Neural cell (in vitro differentiated cells): Measurements from ENCODE around the gene WDFY3. TPM values are rescaled to one million over a fixed set of nuclear protein-coding genes. Genes with fewer than 3 reads are reported as not detected.

Source experiments
- H2AFZ ChIP-seq: fragments of 200-600, 300-800 bp; sonication (generic), shearing (Covaris generic); 2 replicates; pipeline ENCODE4 v1.6.0; 2014; ENCODE audit warnings: low read depth, mild to moderate bottlenecking, antibody characterized with exemption, low read length, moderate library complexity
- H3F3A ChIP-seq: fragments of 200-600 bp; shearing (Covaris generic); 2 replicates; pipeline ENCODE4 v1.6.1; 2016; ENCODE audit warnings: mild to moderate bottlenecking, moderate library complexity, mixed read lengths, antibody characterized with exemption, low read length; ENCODE audit not compliant: insufficient read depth, poor library complexity, severe bottlenecking
- H3K27ac ChIP-seq: fragments of 200-600, 300-800 bp; sonication (generic), shearing (Covaris generic); 2 replicates; pipeline ENCODE4 v1.5.1; 2014; ENCODE audit warnings: mild to moderate bottlenecking, low read length, moderate library complexity
- H3K27me3 ChIP-seq: fragments of 300-800, 200-600 bp; sonication (generic), shearing (Covaris generic); 2 replicates; pipeline ENCODE4 v1.6.0; 2014; ENCODE audit warnings: mild to moderate bottlenecking, low read depth, low read length, moderate library complexity; ENCODE audit not compliant: insufficient read depth
- H3K36me3 ChIP-seq: fragments of 300-800, 200-600 bp; sonication (generic), shearing (Covaris generic); 2 replicates; pipeline ENCODE4 v1.5.1; 2014; ENCODE audit warnings: mild to moderate bottlenecking, antibody characterized with exemption, low read length, moderate library complexity; ENCODE audit not compliant: insufficient read depth
- H3K4me2 ChIP-seq: fragments of 300-800, 200-600 bp; sonication (generic), shearing (Covaris generic); 2 replicates; pipeline ENCODE4 v1.6.0; 2014; ENCODE audit warnings: mild to moderate bottlenecking, low read length
- H3K4me3 ChIP-seq: fragments of 300-800, 200-600 bp; sonication (generic), shearing (Covaris generic); 2 replicates; pipeline ENCODE4 v1.5.1; 2014; ENCODE audit warnings: mild to moderate bottlenecking, low read length, moderate library complexity
- H3K79me2 ChIP-seq: fragments of 200-600 bp; shearing (Covaris generic); replicated peaks from 2 replicates; pipeline ENCODE4 v1.6.0; 2014; ENCODE audit warnings: mild to moderate bottlenecking, low read length, moderate library complexity; ENCODE audit not compliant: insufficient read depth
- H3K9ac ChIP-seq: fragments of 300-800, 200-600 bp; sonication (generic), shearing (Covaris generic); 2 replicates; pipeline ENCODE4 v1.6.1; 2016; ENCODE audit warnings: mild to moderate bottlenecking, low read length, mixed read lengths
- H3K9me2 ChIP-seq: fragments of 200-600 bp; shearing (Covaris generic); 2 replicates; pipeline ENCODE4 v1.6.1; 2016; ENCODE audit warnings: mild to moderate bottlenecking, low read length, mixed read lengths; ENCODE audit not compliant: insufficient read depth
- H3K9me3 ChIP-seq: fragments of 200-600, 300-800 bp; sonication (generic), shearing (Covaris generic); 2 replicates; pipeline ENCODE4 v1.6.1; 2016; ENCODE audit warnings: mild to moderate bottlenecking, mixed run types, low read length, moderate library complexity, mixed read lengths
- H4K20me1 ChIP-seq: fragments of 200-600 bp; shearing (Covaris generic); 2 replicates; pipeline ENCODE4 v1.6.1; 2016; ENCODE audit warnings: mild to moderate bottlenecking, mixed run types; ENCODE audit not compliant: insufficient read depth
- CTCF ChIP-seq: fragments of 450-650 bp; IDR thresholded peaks from 2 replicates; pipeline ENCODE4 v1.5.1; 2014; ENCODE audit warnings: antibody characterized with exemption, mild to moderate bottlenecking, moderate library complexity; ENCODE audit not compliant: poor library complexity, severe bottlenecking
- EP300 ChIP-seq: fragments of 450-650 bp; conservative IDR thresholded peaks from 2 replicates; pipeline ENCODE4 v1.6.1; 2014; ENCODE audit warnings: antibody characterized with exemption, mild to moderate bottlenecking, moderate library complexity; ENCODE audit not compliant: poor library complexity, severe bottlenecking
- EZH2 ChIP-seq: fragments of 200-600, 300-800 bp; shearing (Covaris generic), sonication (generic); IDR thresholded peaks from 2 replicates; pipeline ENCODE4 v1.6.1; 2014; ENCODE audit warnings: antibody characterized with exemption, low read length, borderline replicate concordance, mild to moderate bottlenecking; ENCODE audit not compliant: insufficient read depth, poor library complexity, severe bottlenecking
- MXI1 ChIP-seq: fragments of 450-650 bp; conservative IDR thresholded peaks from 2 replicates; pipeline ENCODE4 v1.6.1; 2014; ENCODE audit warnings: antibody characterized with exemption, mild to moderate bottlenecking; ENCODE audit not compliant: poor library complexity, severe bottlenecking
- POLR2AphosphoS5 ChIP-seq: IDR thresholded peaks from 2 replicates; pipeline ENCODE4 v1.6.1; 2012
- RAD21 ChIP-seq: fragments of 450-650 bp; conservative IDR thresholded peaks from 2 replicates; pipeline ENCODE4 v1.6.1; 2014; ENCODE audit warnings: antibody characterized with exemption, mild to moderate bottlenecking, moderate library complexity
- REST ChIP-seq: IDR thresholded peaks from 2 replicates; pipeline ENCODE4 v1.6.1; 2012; ENCODE audit warnings: borderline replicate concordance
- SMC3 ChIP-seq: fragments of 450-650 bp; conservative IDR thresholded peaks from 2 replicates; pipeline ENCODE4 v1.6.1; 2014; ENCODE audit warnings: antibody characterized with exemption, mild to moderate bottlenecking, moderate library complexity; ENCODE audit not compliant: poor library complexity
- TAF1 ChIP-seq: IDR thresholded peaks from 2 replicates; pipeline ENCODE4 v1.6.1; 2012; ENCODE audit warnings: low read depth
- polyA plus RNA-seq: library from polyadenylated mRNA; depleted of rRNA; stranded (reverse); fragments of >200 nt; gene quantifications from 2 replicates; pipeline ENCODE4 v1.2.3, GENCODE V29; 2014

Gene WDFY3
- polyA plus RNA-seq, 1 donor from 2014 or later, result 39.8 TPM

- Histone ChIP-seq H3K36me3 (no peaks in the 10 kb centered on the region), H4K20me1 (no peaks in the 10 kb centered on the region), H3K27ac (no peak overlapping the region), H3F3A (no peaks in the 10 kb centered on the region), H3K9me3 (no peaks in the 10 kb centered on the region), H3K4me3 (no peak overlapping the region), H3K4me2 (no peak overlapping the region), H3K27me3 (no peaks in the 10 kb centered on the region), H3K9me2 (no peaks in the 10 kb centered on the region), H2AFZ (no peak overlapping the region), H3K9ac (no peak overlapping the region), H3K79me2 (peaks cover 9% of the 10 kb centered on the region)
- TF ChIP-seq SMC3 (no peak), CTCF (no peak), REST (no peak), TAF1 (no peak), EP300 (no peak), EZH2 (no peak), POLR2AphosphoS5 (no peak), RAD21 (no peak), MXI1 (no peak)
These were observed 45.9 kb downstream of the WDFY3 start for GRCh38 chr4:84920617-84921016.

- Histone ChIP-seq H3F3A (no peaks in the 10 kb centered on the region), H3K4me3 (no peak overlapping the region), H3K9me3 (no peaks in the 10 kb centered on the region), H3K9ac (no peak overlapping the region), H3K79me2 (peaks cover 4% of the 10 kb centered on the region), H3K27ac (no peak overlapping the region), H2AFZ (no peak overlapping the region), H3K4me2 (no peak overlapping the region), H3K27me3 (no peaks in the 10 kb centered on the region), H3K36me3 (peaks cover 4% of the 10 kb centered on the region), H4K20me1 (no peaks in the 10 kb centered on the region), H3K9me2 (no peaks in the 10 kb centered on the region)
- TF ChIP-seq SMC3 (no peak), CTCF (no peak), MXI1 (no peak), EZH2 (no peak), RAD21 (no peak), EP300 (no peak), REST (no peak), TAF1 (no peak), POLR2AphosphoS5 (no peak)
These were observed 48.5 kb downstream of the WDFY3 start for GRCh38 chr4:84917869-84918600.
